Measurements from ENCODE around the gene PRRG2. TPM values are rescaled to one million over a fixed set of nuclear protein-coding genes. Genes with fewer than 3 reads are reported as not detected.

PRRG2 gene
- polyA plus RNA-seq, 3 donors = 0.49 TPM; not detected in 2

DNA sequence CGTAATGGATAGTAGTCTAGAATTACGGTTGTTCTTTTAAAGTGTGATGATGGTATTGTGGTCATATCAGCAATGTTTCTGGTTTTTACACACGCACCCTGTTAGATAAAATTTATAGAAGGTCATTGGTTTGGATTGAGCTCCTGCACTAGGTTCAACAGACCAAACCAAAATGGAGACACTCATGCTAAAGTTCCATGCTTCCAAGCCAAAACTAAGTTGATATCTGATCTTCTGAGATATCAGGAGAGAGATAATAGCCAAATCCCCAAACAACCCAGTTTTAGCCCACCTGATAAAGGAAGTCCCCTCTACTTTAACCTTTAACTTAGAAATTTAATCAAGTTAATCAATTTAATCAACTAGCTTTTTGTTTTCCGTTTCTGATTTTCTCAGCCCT lies 1.9 kb upstream of the PRRG2 start:
- Histone ChIP-seq H3K4me1 (ENCODE audit: control insufficient read depth in 1 of 2, insufficient read depth in 2 of 2, low read length in 2 of 2) (peaks cover 16 to 20% of the 10 kb centered on the region in 2 donors), H3K36me3 (replicated peaks in 1 of 2; ENCODE audit: control insufficient read depth in 1 of 2, insufficient read depth in 2 of 2, low read length in 2 of 2) (peaks cover 9 to 26% of the 10 kb centered on the region in 2 donors), H3K27ac (ENCODE audit: low read depth in 1 of 2, low read length in 2 of 2) (no peak overlapping the region), H3K27me3 (ENCODE audit: control insufficient read depth in 2 of 2, insufficient read depth in 2 of 2, low read length in 2 of 2) (no peaks in the 10 kb centered on the region), H2AFZ (ENCODE audit: insufficient read depth, low read depth, low read length, poor library complexity, severe bottlenecking) (no peak overlapping the region), H3K4me3 (replicated peaks in 1 of 3; ENCODE audit: low read depth in 2 of 3, low read length in 3 of 3) (peak overlapping the region in 1 of 3 experiments; percentile 84), H3K9me3 (replicated peaks in 1 of 2; ENCODE audit: control insufficient read depth in 1 of 2, insufficient read depth in 1 of 2, low read length in 2 of 2) (no peaks in the 10 kb centered on the region), H3K4me2 (replicated peaks; ENCODE audit: extremely low read depth, low read length, poor library complexity, severe bottlenecking) (peak overlapping the region; percentile 86), H3K79me2 (ENCODE audit: insufficient read depth, low read length) (peaks cover 58% of the 10 kb centered on the region), H3K9ac (ENCODE audit: insufficient read depth, low read length, poor library complexity, severe bottlenecking) (no peak overlapping the region), H4K20me1 (ENCODE audit: insufficient read depth, low read length) (peaks cover 21% of the 10 kb centered on the region)
- TF ChIP-seq CTCF (IDR thresholded peaks at IDR 0.05) = no peak
- peak overlapping the region in 1 of 2 donors; percentile 9 for H3K4me3 Mint-ChIP-seq
- H3K4me1 Mint-ChIP-seq = peaks cover 22% of the 10 kb centered on the region
- H3K36me3 Mint-ChIP-seq = peaks cover 13 to 32% of the 10 kb centered on the region in 2 donors
- DNase-seq = no peak
- H3K9me3 Mint-ChIP-seq = no peaks in the 10 kb centered on the region
- intact Hi-C loops (cut with micrococcal nuclease) = no loop called here
- H3K27me3 Mint-ChIP-seq (ENCODE audit: low read depth in 3 of 3) = peaks cover 0 to 2% (median 0%) of the 10 kb centered on the region in 3 donors
- peak overlapping the region in 1 of 7 donors; percentile 91 for H3K27ac Mint-ChIP-seq
- WGBS (ENCODE audit: insufficient coverage) = no CpG with 5 or more reads among the region's 4 CpGs

DNA sequence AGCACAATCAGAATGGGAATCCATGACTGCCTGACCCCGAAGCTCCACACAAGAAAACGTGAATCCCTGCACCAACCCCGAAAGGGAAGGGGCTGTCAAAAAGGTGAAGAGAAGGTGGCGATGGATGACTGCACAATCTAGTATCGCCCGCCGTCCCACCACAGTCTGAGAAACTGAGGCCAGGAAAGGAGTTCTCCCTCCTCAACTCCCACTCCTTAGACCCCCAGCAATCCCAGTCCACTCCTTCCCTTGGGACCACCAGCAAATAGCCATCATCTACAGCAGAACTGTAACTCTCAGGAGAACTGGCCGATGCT lies 1.2 kb upstream of the PRRG2 start:
- intact Hi-C loops (cut with micrococcal nuclease) = loop anchor here in 1 of 2 donors (1.0 kb wide), 1 partner anchor 84 kb away; no protein-coding TSS in a partner anchor
- Histone ChIP-seq H3K27me3 (ENCODE audit: control insufficient read depth in 2 of 2, insufficient read depth in 2 of 2, low read length in 2 of 2) (no peaks in the 10 kb centered on the region), H3K4me1 (ENCODE audit: control insufficient read depth in 1 of 2, insufficient read depth in 2 of 2, low read length in 2 of 2) (peaks cover 16 to 20% of the 10 kb centered on the region in 2 donors), H3K9me3 (replicated peaks in 1 of 2; ENCODE audit: control insufficient read depth in 1 of 2, insufficient read depth in 1 of 2, low read length in 2 of 2) (no peaks in the 10 kb centered on the region), H2AFZ (ENCODE audit: insufficient read depth, low read depth, low read length, poor library complexity, severe bottlenecking) (peak overlapping the region; percentile 82), H3K27ac (ENCODE audit: low read depth in 1 of 2, low read length in 2 of 2) (peak overlapping the region; percentile 9 to 67), H3K4me3 (replicated peaks in 1 of 3; ENCODE audit: low read depth in 2 of 3, low read length in 3 of 3) (peak overlapping the region; percentile 65 to 96 (median 84)), H3K4me2 (replicated peaks; ENCODE audit: extremely low read depth, low read length, poor library complexity, severe bottlenecking) (peak overlapping the region; percentile 86), H3K79me2 (ENCODE audit: insufficient read depth, low read length) (peaks cover 54% of the 10 kb centered on the region), H3K9ac (ENCODE audit: insufficient read depth, low read length, poor library complexity, severe bottlenecking) (peak overlapping the region; percentile 76), H3K36me3 (replicated peaks in 1 of 2; ENCODE audit: control insufficient read depth in 1 of 2, insufficient read depth in 2 of 2, low read length in 2 of 2) (peaks cover 9 to 22% of the 10 kb centered on the region in 2 donors), H4K20me1 (ENCODE audit: insufficient read depth, low read length) (peaks cover 16% of the 10 kb centered on the region)
- Mint-ChIP-seq H3K4me1 (peaks cover 22% of the 10 kb centered on the region), H3K36me3 (peaks cover 8 to 26% of the 10 kb centered on the region in 2 donors), H3K27ac (peak overlapping the region; percentile 91 to 97 (median 93)), H3K9me3 (no peaks in the 10 kb centered on the region), H3K27me3 (ENCODE audit: low read depth in 3 of 3) (peaks cover 0 to 2% (median 0%) of the 10 kb centered on the region in 3 donors), H3K4me3 (peak overlapping the region; percentile 94 to 98)
- TF ChIP-seq CTCF (IDR thresholded peaks at IDR 0.05) = no peak
- DNase-seq = no peak
- no CpG with 5 or more reads among the region's 8 CpGs for WGBS (ENCODE audit: insufficient coverage)
